ENCODE data around the gene NELFA.
A peak's percentile ranks its signal among the peaks of the same experiment; 100 is the strongest.

Gene NELFA

DNA sequence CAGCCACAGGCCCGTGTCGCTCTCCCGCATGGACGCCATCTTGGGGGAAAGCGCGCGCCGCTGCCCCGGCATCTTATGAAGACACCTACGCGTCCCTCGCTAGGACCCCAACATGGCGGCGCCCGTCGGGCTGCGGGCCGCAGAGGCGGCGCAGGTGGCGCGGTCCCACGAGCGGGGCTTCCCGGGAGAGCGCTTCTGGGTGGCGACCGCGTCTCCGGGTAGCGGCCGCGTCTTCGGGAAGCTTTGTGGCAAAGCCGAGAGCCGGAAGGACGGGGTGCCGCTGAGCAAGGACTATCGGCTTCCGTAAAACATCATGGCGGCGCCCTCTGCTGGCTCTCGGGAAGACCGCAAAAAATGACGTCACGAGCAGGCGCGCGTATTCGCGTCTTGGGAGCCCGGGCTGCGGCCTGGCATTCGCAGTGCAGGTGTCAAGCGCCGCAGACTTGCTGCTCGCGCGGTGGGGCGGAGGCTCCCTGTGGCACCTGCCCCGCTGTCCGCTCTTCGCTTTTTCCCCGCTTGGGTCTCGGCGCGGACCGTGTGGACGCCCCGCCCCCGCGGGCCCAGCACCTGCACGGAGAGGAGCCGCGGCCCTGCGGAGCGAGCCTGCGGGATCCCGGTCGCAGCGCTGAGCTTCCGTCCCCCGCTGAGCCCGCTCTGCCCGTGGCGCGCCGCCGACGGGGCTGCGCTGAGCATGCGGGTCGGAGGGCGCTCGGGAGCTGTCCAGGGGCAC, at the start of gene NELFA:
TSS of gene NELFA (minus strand) at position 54 of the 730 bp plus-strand sequence. CDS start at position 39, 15 bp downstream.
- peak; percentile 97 for DNase-seq

DNA sequence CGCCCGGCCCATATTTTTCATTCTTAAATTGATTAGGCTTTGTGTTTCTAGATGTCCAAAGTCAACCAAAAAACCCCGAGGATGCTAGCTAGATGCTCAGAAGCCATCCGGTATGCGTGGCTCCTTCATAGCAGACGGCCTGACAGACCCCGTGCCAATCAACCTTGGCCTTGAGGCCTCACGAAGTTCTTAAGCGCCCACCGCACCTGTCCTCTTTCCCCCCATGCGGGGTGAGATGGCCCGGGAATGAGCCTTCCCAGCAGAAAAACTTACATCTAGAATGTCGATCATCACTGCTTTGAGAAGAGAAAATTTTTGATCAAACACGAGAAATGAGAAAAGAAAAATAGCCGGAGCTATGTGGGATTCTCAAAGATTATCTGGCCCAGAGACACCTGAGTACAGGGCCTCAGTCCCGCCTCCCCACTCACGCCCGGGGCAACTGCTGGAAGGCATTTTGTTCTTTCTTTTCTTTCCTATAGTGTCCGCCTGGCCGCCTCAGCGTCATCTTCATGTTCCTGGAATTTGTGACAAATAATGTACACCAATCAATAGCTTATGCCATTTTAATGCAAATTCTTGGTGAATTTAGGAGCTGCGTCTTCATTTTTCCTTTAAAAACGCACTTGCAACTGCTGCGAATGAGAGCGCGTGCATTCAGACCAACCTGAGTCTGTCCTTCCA, 48.8 kb upstream of the NELFA start:
- DNase-seq = no peak

DNA sequence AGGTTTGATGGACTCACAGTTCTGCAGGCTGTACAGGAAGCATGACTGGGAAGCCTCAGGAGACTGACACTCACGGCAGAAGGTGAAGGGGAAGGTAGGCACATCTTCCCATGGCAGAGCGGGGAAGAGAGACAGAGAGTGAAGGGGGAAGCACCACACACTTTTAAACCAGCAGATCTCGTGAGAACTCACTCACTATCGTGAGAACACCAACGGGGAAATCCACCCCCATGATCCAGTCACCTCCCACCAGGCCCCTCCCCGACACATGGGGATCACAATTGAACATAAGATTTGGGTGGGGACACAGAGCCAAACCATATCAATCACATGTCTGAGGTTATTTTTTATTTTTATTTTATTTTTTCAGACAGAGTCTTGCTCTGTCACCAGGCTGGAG, 45.4 kb upstream of the NELFA start:
- DNase-seq = no peak

DNA sequence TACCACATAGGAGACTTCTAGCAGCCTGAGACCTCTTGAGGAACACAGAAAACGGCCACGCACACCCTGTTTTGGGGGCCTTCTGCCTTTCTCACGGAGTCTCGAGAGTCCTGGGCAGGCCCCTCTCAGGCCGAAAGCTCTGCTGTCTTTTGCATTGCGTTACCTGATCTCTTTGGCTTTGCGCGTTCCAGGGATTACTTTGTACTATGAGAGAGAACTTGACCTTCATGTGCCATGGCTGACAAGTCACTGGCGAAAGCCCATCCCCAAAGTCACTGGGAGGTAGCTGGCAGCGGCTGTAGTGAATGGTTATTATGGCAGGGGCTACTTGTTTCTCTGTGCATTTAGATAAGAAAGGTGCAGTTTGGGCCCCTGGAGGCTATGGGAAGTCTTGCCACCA, 42.3 kb upstream of the NELFA start:
- no peak for DNase-seq

DNA sequence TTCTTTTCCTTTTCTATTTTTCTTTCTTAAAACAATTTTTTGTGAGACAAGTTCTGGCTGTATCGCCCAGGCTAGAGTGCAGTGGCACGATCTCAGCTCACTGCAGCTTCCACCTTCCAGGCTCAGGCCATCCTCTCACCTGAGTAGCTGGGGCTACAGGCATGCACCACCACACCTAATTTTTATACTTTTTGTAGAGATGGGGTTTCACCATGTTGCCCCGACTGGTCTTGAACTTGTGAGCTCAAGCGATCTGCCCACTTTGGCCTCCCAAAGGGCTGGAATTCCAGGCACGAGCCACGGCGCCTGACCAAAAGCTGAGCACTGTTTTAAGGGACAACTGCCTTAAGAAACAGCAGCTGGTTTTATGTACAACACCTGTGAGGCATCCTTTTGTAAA, 41.0 kb upstream of the NELFA start:
- DNase-seq = no peak

DNA sequence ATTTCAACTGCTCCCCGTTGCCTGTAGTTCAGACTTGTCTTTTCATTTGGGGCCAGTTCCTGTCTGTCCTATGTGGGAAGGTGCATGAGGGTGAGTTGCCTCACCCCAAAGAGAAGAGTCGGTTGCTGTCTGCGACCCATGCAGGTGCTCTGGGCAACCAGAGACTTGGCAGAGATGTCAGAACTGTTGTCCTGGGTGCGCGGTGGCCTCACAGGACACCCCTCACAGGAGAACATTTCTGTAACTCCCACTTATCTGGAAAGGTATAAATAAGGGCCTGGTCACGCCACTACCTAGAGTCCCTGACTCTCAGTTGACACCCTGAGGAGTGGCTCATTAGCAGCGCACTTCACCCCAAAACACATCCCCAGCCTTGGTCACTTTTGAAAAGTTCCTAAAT, 40.6 kb upstream of the NELFA start:
- no peak for DNase-seq

DNA sequence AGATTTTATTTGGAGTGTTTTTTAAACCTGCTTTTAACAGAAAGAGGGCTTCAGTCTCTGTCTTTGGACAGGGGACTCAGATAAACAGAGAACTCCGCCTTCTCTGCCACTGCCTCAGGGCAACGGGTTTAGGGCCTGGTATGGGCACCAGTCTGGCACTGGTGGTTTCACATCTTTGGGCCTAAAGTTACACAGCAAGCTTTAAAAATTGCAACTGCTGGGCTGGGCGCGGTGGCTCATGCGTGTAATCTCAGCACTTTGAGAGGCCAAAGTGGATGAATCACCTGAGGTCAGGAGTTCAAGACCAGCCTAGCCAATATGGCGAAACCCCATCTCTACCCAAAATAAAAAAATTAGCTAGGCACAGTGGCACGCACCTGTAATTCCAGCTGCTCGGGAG, 40.1 kb upstream of the NELFA start:
- DNase-seq = no peak

DNA sequence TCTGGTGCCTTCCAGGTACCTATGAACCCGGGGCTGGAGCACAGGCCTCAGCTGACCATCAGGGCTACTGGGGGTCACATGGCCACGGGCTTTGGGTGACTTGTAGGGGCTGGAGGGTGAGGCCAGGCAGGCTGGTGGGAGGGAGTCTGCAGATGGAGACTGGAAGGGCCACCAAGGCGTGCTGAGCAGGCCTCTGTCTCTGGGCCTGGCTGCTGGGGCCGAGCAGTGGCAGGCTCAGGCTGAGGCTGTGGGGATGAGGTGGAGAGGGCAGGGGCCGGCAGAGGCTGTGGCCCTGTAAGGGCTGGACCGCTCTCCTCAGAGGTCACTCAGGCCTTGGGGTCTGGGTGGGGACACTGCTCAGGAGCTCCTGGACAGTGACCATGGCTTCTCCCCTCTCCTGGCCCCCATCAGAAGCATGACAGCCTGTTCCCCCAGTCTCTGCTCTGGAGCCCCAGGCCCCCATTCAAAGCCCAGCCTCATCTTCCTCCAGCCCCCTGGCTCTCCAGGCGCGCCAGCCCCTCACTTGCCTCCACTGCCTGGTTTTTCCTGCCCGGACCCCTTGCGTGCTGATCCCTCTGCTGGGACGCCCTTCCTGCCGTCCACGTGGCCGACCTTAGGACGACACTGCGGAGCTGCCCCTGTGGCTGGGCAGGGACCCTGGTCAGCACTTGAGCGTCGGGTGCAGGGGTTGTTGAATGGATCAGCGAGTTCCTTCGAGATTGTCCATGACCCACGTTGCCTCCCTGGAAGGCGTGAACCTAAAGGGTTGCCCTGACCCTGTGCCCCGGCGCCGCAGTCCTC, 39.2 kb upstream of the NELFA start:
- DNase-seq = no peak

DNA sequence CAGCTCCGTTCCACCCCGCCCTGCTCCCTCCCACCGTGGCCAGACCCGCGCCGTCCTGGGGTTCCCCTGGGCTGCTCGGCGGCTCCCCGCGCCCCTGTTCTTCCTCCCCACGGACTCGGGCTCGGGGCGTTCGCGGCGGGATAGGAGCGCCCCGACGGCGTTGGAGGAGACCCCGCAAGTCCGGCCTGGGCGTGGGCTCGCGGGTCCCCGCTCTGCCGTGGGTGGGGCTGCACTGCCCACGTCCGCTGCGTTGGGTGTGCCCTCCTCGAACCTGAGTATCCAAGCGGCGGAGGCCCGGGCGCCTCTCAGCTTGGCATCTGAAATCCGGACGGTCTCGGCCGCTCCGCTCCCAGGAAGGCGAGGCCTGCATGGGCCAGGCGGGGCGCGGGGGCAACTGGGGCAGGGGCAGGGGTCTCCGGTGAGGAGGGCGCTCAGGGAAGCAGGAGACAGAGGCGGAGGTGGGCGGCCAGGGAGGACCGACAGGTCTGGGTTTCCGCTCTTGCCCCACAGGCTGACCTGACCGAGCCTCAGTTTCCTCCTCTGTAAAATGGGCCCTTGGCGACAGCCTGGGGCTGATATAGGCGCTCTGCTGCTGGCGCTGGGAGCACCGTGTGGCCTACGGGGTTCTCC, 38.4 kb upstream of the NELFA start:
- DNase-seq = no peak

DNA sequence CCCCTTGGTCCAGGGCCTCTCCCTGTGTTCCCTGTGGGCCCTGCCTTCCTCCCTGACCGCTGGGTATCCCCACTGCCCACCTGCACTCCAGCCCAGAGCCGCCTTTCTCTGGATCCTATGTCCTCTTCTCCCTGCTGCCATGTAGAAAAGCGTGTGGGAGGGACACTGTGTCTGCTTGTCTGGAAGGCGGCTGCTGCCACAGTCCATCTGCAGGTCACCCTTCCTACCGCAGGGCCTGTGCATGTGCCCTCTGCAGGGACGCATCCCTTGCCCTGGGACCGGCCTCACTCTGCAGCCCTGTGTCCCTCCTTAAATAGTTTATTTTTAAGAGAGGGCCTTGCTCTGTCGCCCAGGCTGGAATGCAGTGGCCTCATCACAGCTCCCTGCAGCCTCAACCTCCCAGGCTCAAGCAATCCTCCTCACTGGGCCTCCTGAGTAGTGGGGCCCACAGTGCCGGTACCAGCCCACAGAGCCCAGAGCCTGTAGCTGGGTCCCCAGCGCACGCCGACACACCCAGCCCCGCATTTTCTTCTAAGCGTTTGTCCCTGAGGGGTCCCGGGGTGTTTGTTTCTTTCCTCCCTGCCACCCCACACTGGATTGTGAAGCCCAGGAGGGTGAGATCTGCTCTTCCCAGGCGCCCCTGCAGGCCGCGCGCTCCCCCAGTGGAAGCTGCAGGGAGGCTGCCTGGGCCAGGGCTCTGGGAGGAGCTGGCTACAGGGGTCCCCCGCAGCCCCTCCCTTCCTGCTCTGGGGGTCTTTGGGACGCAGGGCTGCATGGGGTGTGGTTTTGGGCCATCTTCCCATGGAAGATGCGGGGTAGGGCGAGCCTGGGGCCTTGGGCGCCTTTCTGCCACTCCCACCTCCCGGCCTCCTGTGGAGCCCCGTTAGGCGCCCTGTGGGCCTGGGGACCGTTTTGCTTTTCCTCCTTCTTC, 37.5 kb upstream of the NELFA start:
- DNase-seq = no peak

DNA sequence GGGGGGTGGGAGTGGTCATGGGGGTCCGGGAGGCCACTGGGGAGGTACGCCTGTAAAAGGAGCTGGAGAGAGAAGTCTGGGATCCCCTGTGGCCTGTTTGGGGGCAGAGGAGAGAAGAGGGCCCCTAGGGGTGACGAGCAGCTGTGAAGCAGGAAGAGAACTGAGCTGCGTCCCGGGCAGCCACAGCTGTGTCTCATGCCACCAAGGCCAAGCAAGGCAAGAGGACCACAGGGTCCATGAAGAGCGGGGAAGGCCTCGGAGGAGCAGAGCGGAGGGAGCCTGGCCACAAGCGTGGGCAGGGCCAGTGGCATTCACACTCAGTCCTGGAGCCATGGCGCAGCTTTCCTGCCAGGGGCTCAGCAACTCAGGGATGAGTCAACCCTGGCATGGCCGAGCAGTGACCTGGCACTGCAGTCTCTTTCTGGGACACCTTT, 36.8 kb upstream of the NELFA start:
- no peak for DNase-seq

DNA sequence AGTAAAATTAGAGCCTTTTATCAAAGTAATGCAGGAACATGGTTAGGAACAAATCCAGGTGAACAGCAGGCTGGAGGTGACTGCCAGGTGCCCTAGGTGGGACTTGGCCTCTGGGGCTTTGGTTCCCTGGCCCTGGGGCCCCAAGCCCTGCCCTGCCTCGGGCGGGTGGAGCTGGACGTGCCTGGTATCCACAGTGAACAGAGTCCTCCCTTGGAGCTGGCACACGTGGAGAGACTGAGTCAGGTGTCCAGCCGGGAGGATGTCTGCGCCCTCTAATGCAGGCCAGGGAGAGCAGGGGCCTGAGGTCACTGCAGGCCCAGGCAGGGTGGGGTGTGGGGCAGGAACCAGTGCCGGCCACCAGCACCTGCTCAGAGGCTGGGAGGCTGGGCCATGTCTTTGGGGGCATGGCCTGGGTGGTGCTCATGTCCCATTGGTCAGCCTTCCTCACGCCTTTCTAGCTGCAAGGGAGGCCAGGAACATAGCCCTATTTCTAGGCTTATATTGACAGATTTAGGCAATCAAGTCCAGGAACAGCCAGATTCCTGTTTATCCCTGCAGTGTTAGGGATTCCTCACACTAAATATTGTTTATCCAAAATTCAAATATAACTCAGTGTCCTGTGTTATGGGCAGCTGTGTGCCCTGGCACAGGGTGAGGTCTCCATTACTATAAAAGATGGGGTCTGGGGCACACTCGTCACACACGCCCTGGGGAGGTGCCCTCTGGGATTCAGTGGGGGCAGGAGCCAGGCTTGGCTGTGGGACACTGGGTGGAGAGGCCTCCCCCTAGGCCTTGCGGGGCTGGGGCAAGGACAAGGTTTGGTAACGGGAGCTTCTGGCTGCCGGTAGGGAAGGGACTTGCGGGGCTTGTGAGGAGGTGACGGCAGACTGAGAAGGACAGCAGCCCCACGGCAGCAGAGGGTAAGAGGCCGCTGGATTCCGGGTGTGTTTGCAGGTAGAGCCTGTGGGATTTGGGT, 36.1 kb upstream of the NELFA start:
- no peak for DNase-seq

DNA sequence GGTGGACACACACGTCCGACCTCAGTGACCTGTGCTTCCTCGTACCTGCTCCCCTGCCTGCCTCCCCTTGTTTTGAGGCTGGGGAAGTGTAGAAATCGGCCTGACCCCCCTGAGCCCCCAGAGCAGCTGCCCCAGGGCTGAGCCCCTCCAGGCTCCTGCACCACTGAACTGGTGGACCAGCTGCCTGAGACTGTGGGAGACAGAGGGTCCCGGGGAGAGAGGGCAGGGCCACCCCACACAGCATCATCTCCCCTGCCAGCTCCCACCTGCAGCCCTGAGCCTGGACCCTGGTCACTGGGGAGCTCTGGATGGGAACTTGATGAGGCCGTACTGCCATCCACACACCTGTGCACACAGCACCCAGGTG, 35.3 kb upstream of the NELFA start:
- no peak for DNase-seq

DNA sequence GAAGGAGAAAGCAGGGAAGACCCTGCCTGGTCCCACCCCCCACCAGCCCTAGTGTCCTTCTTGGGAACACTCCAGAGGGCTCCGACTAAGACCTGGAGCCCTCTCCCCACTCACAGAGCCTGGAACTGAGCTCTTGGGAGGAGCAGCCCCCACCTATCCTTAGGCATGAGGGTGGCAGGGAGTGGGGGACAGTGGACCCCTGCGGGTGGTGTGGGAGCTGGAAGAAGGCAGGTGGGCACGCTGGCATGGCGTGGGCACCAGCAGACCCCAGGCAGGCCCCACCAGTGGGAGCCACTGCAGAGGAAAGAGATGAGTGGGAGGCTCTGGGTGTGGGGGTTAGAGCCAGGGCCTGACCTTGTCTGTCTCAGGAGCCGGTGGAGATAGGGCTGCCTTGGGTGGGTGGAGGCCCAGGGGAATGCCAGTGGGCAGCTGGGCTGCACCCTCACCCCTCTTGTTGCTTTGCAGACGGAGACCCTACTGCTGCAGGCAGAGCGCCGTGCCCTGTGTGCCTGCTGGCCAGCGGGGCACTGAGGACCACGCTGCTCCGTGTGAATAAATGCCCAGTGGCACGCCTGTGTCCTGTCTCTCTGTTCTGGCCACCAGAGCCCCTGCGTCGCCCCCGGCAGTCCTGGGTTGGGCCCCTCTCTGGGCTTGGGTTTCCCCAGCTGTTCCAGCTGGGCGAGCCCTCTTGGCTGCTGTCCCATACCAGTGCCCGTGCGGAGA, 34.8 kb upstream of the NELFA start:
- no peak for DNase-seq

DNA sequence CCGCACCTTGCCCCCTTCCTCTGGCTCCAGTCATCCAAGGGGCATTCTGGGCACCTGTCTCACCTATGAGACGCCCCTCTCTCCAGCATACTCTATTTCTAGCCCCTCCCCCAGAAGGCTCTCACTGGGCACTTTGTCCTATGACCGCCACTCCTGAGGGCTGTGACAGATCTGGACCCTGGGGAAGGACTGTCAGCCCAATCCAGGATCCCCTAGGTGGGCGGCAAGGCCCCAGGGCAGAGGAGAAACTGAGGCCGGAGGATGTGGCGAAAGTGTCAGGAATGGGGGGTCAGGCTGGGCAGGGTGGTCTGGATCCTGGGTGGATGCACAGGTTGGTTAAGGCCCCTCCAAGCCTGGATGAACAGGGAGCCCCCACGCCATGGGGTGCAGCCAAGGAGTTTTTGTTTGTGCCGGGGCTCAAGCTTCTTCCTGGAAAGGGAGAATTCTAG, 34.2 kb upstream of the NELFA start:
- no peak for DNase-seq

DNA sequence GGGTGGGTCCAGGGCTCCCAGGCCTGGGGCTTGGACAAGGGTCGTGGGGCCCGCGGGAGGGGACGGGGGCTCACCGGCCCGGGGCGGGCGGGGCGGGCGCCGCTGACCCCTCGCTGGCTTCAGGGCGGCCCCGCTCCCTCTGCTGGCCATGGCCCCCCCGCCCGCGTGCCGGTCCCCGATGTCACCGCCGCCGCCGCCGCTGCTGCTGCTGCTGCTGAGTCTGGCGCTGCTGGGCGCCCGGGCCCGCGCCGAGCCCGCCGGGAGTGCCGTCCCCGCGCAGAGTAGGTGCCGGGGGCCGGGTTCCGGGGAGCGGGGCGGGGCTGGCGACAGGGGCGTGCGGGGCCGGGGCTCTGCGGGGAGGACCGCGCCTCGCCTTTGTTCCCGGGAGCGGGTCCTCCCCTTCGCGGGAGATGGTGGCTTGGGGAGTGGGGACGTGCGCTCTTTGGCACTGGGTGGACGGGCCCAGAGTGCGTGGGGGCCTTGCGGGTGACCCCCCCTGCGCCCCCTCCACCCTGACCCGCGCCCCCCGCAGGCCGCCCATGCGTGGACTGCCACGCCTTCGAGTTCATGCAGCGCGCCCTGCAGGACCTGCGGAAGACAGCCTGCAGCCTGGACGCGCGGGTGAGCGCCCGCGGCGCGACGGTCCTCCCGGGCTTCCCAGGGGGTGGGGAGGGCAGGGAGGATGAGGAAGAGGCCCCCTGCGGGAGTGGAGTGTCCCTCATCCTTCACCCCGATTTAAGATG, 33.6 kb upstream of the NELFA start:
- peak; percentile 55 for DNase-seq

DNA sequence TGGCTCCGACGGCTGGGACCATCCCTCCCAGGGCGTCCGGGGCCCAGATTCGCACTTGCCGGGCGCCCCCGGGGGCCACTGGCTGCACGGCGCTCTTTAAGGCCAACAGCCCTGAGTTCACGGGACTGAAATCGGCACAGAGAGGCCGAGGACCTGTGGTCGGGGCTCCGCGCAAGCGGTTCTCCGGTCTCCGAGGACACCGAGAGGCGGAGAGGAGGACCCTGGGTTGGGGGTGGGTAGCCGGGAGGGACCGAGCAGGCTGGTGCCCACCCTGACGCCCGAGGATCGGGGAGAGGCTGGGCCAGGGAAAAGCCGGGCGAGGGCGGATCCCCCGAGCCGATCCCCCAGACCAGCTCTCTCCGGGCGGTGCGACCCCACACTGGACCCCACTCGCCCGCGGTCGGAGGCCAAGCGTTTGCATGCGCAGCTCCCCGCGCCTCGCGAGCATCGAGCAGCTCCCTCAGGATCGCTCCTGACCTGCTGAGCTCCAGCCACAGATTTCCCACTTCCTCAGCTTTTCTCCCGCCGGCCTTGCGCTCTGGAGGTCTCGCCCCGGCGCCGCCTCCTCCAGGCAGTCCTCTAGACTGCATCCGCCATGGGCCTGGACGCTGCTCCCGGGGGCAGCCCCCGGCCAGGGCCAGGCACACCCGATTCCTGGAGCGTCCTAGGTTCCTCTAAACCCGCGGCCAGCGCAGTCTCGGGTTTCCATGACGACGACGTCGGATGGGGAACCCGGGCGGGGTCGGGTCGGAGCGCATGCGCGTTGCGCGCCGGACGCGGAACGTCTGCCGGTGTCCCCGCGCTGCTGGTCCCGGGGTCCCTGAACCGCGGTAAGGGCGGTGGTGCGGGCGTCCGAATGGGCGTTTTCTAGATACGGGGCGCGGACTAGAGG, 32.7 kb upstream of the NELFA start:
- DNase-seq = peak; percentile 90
